ENCODE results near the gene CASP7.

- TF ChIP-seq ATF3 (IDR thresholded peaks at IDR 0.05; ENCODE audit: borderline replicate concordance, extremely low read depth, low read depth, low read length) (no peak), ASH2L (IDR thresholded peaks at IDR 0.05; ENCODE audit: borderline replicate concordance, low read depth) (no peak), SRF (IDR thresholded peaks at IDR 0.05; ENCODE audit: low read depth in 2 of 2, low read length in 2 of 2) (no peak), POLR2AphosphoS5 (IDR thresholded peaks at IDR 0.05; ENCODE audit: low read length) (no peak), CTCF (IDR thresholded peaks at IDR 0.05 in 2 of 3, conservative IDR thresholded peaks at IDR 0.05 in 1 of 3; ENCODE audit: control insufficient read depth in 2 of 3, extremely low read depth in 1 of 3, insufficient read depth in 1 of 3, low read depth in 3 of 3, low read length in 3 of 3) (no peak), EZH2 (IDR thresholded peaks at IDR 0.05; ENCODE audit: borderline replicate concordance, control insufficient read depth, low read depth, low read length) (no peak), JUND (IDR thresholded peaks at IDR 0.05; ENCODE audit: low read depth, low read length) (no peak), MLLT1 (IDR thresholded peaks at IDR 0.05) (no peak)
- TF ChIP-seq, protein P1, sequence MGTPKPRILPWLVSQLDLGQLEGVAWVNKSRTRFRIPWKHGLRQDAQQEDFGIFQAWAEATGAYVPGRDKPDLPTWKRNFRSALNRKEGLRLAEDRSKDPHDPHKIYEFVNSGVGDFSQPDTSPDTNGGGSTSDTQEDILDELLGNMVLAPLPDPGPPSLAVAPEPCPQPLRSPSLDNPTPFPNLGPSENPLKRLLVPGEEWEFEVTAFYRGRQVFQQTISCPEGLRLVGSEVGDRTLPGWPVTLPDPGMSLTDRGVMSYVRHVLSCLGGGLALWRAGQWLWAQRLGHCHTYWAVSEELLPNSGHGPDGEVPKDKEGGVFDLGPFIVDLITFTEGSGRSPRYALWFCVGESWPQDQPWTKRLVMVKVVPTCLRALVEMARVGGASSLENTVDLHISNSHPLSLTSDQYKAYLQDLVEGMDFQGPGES (IDR thresholded peaks at IDR 0.05), result no peak
Measured at GRCh38 chr10:113746217-113746957, 66.7 kb downstream of the CASP7 start.
